ENCODE results near the gene TGFBR3L.
"Not testable (repeated sequence)": the region's sequence is repeated elsewhere in the genome, so short reads cannot be mapped to it uniquely, and the experiment has no call there.

Gene TGFBR3L

GRCh38 chr19:7918615-7919421 lies 4.2 kb downstream of the TGFBR3L start:
- no peak for DNase-seq

- DNase-seq = peak; percentile 61
Measured at GRCh38 chr19:7919610-7920518, 5.2 kb downstream of the TGFBR3L start, which contains the start of gene SNAPC2. Gene SNAPC2 (plus strand): TSS chr19:7920338. CDS start chr19:7920367, 29 bp downstream.

- peak; percentile 72 for DNase-seq
Measured at GRCh38 chr19:7920519-7921301, 6.1 kb downstream of the TGFBR3L start.

- DNase-seq = no peak
Measured at GRCh38 chr19:7921302-7921966, 6.8 kb downstream of the TGFBR3L start.

- no peak for DNase-seq
Measured at GRCh38 chr19:7921967-7922835, 7.6 kb downstream of the TGFBR3L start.

- no peak for DNase-seq
Measured at GRCh38 chr19:7922836-7923195, 8.2 kb downstream of the TGFBR3L start.

- no peak for DNase-seq
Measured at GRCh38 chr19:7923295-7924191, 8.9 kb downstream of the TGFBR3L start.

- no peak for DNase-seq
Measured at GRCh38 chr19:7924241-7924640, 9.6 kb downstream of the TGFBR3L start.

- DNase-seq = no peak
Measured at GRCh38 chr19:7924651-7925170, 10.1 kb downstream of the TGFBR3L start.

- peak; percentile 13 for DNase-seq
Measured at GRCh38 chr19:7925171-7925851, 10.7 kb downstream of the TGFBR3L start.

- DNase-seq = no peak
Measured at GRCh38 chr19:7926021-7926726, 11.5 kb downstream of the TGFBR3L start, which contains the start of gene CTXN1. Gene CTXN1 (minus strand): TSS chr19:7926135. CDS start chr19:7925538, 597 bp downstream.

- no peak for DNase-seq
Measured at GRCh38 chr19:7926727-7927604, 12.3 kb downstream of the TGFBR3L start.

GRCh38 chr19:7927605-7928333 lies 13.1 kb downstream of the TGFBR3L start:
- DNase-seq = no peak

- DNase-seq = no peak
Measured at GRCh38 chr19:7928334-7928706, 13.7 kb downstream of the TGFBR3L start.

GRCh38 chr19:7928741-7929701 lies 14.4 kb downstream of the TGFBR3L start:
- DNase-seq = no peak

- not testable (repeated sequence) for DNase-seq
Measured at GRCh38 chr19:7930030-7930429, 15.4 kb downstream of the TGFBR3L start.

Data from NCI-H526 treated with DMSO at 0.1 percent for 48 hours (cell line).